GM23338 (cell line): ENCODE results near the gene SLC22A16. TPM values are rescaled to one million over a fixed set of nuclear protein-coding genes. Genes with fewer than 3 reads are reported as not detected.
"Not testable (repeated sequence)": the region's sequence is repeated elsewhere in the genome, so short reads cannot be mapped to it uniquely, and the experiment has no call there.

Experiments used
- ATAC-seq: fragments of 200-7000 bp; cut with Tn5 transposase; 3 replicates; pipeline ENCODE4 v1.9.1; 2020
- DNase-seq: peaks from one replicate; pipeline ENCODE4 v3.0.0-alpha.2; 2015; ENCODE audit warnings: low spot score
- H2AFZ ChIP-seq: fragments of 200-600 bp; sonication (generic); 2 replicates; pipeline ENCODE4 v1.8.0; 2016; ENCODE audit warnings: antibody characterized with exemption, mild to moderate bottlenecking, moderate library complexity
- H3F3A ChIP-seq: fragments of 200-600 bp; sonication (generic); replicated peaks from 2 replicates; pipeline ENCODE4 v1.8.0; 2017; ENCODE audit warnings: antibody characterized with exemption, mixed run types, low read depth
- H3K27ac ChIP-seq: fragments of 200-600 bp; sonication (generic); 2 replicates; pipeline ENCODE4 v1.6.1; 2016; ENCODE audit warnings: low read depth
- H3K27me3 ChIP-seq: fragments of 200-600 bp; sonication (generic); 2 replicates; pipeline ENCODE4 v1.8.0; 2016; ENCODE audit warnings: mild to moderate bottlenecking, mixed run types, moderate library complexity; ENCODE audit not compliant: insufficient read depth
- H3K36me3 ChIP-seq: fragments of 200-600 bp; sonication (generic); 2 replicates; pipeline ENCODE4 v1.8.0; 2016; ENCODE audit warnings: mild to moderate bottlenecking; ENCODE audit not compliant: insufficient read depth
- H3K4me1 ChIP-seq: fragments of 200-600 bp; sonication (generic); 2 replicates; pipeline ENCODE4 v1.8.0; 2016; ENCODE audit warnings: mild to moderate bottlenecking, moderate library complexity; ENCODE audit not compliant: insufficient read depth
- H3K4me2 ChIP-seq: fragments of 200-600 bp; sonication (generic); 2 replicates; pipeline ENCODE4 v1.7.1; 2017; ENCODE audit warnings: mixed run types
- H3K4me3 ChIP-seq: fragments of 200-600 bp; sonication (generic); 2 replicates; pipeline ENCODE4 v1.6.1; 2016; ENCODE audit warnings: mixed run types
- H3K79me2 ChIP-seq: fragments of 200-600 bp; sonication (generic); replicated peaks from 2 replicates; pipeline ENCODE4 v1.8.0; 2017; ENCODE audit warnings: mild to moderate bottlenecking; ENCODE audit not compliant: insufficient read depth
- H3K9me2 ChIP-seq: fragments of 200-600 bp; sonication (generic); 2 replicates; pipeline ENCODE4 v1.8.0; 2017; ENCODE audit not compliant: insufficient read depth
- H4K20me1 ChIP-seq: fragments of 200-600 bp; sonication (generic); replicated peaks from 2 replicates; pipeline ENCODE4 v1.8.0; 2017; ENCODE audit warnings: mild to moderate bottlenecking; ENCODE audit not compliant: insufficient read depth
- H3K27ac Mint-ChIP-seq: 2 replicates; pipeline ENCODE4 v1.8.0; 2020; ENCODE audit warnings: inconsistent platforms, mild to moderate bottlenecking, moderate library complexity, mixed read lengths
- H3K27me3 Mint-ChIP-seq: 3 replicates; pipeline ENCODE4 v1.8.0; 2022; ENCODE audit warnings: low read depth, mild to moderate bottlenecking, moderate library complexity, mixed read lengths, inconsistent platforms; ENCODE audit not compliant: insufficient read depth, poor library complexity
- H3K36me3 Mint-ChIP-seq: 3 replicates; pipeline ENCODE4 v1.8.0; 2021; ENCODE audit warnings: low read depth, mild to moderate bottlenecking, inconsistent platforms, moderate library complexity, mixed read lengths
- H3K4me1 Mint-ChIP-seq: 3 replicates; pipeline ENCODE4 v1.8.0; 2020; ENCODE audit warnings: mild to moderate bottlenecking, inconsistent platforms, mixed read lengths
- H3K4me3 Mint-ChIP-seq: 3 replicates; pipeline ENCODE4 v1.8.0; 2021; ENCODE audit warnings: moderate library complexity, mild to moderate bottlenecking, inconsistent platforms, mixed read lengths
- H3K9me3 Mint-ChIP-seq: 3 replicates; pipeline ENCODE4 v1.8.0; 2020; ENCODE audit warnings: moderate library complexity, mild to moderate bottlenecking, inconsistent platforms, mixed read lengths
- EZH2 ChIP-seq: fragments of 200-600 bp; sonication (generic); IDR thresholded peaks from one replicate; pipeline ENCODE4 v1.8.0; 2017; ENCODE audit warnings: antibody characterized with exemption, mild to moderate bottlenecking, low read depth; ENCODE audit not compliant: unreplicated experiment
- JUNB ChIP-seq: IDR thresholded peaks from one replicate; pipeline ENCODE4 v1.6.1; 2016; ENCODE audit warnings: antibody characterized with exemption; ENCODE audit not compliant: unreplicated experiment
- NANOG ChIP-seq: IDR thresholded peaks from 2 replicates; pipeline ENCODE4 v1.6.1; 2016; ENCODE audit warnings: antibody characterized with exemption, borderline replicate concordance
- POLR2AphosphoS5 ChIP-seq: IDR thresholded peaks from 2 replicates; pipeline ENCODE4 v1.6.1; 2016; ENCODE audit warnings: antibody characterized with exemption, low read depth
- STAT1 ChIP-seq: IDR thresholded peaks from one replicate; pipeline ENCODE4 v1.6.1; 2016; ENCODE audit warnings: antibody characterized with exemption; ENCODE audit not compliant: unreplicated experiment
- ZNF114 ChIP-seq: fragments of 250-450 bp; sonication (Bioruptor Pico); IDR thresholded peaks from 2 replicates; pipeline ENCODE4 v1.5.0; 2020; ENCODE audit warnings: mild to moderate bottlenecking, moderate library complexity
- polyA plus RNA-seq: library from polyadenylated mRNA; unstranded; fragments of >200 nt; fragmentation: Nextera tagmentation; extraction: Ambion mirVana; gene quantifications from 2 replicates; pipeline ENCODE4 v1.2.1, GENCODE V29; 2016
- total RNA-seq: library from RNA; depleted of rRNA; stranded (reverse); fragments of >200 nt; shearing (Covaris generic); gene quantifications from 2 replicates; pipeline ENCODE4 v1.2.3, GENCODE V29; 2014
- TF ChIP-seq, protein P1 (sequence below), 2 experiments: fragments of 200-600 bp in 1 of 2; sonication (generic) in 1 of 2; conservative IDR thresholded peaks; 2 replicates each; pipeline versions ENCODE4 v1.5.1 to v1.6.1; 2016 to 2017; ENCODE audit warnings: antibody characterized with exemption in 2 of 2, low read depth in 2 of 2, mild to moderate bottlenecking in 2 of 2, moderate library complexity in 1 of 2
- TF ChIP-seq, protein P2 (sequence below): IDR thresholded peaks from 2 replicates; pipeline ENCODE4 v1.6.1; 2016; ENCODE audit warnings: antibody characterized with exemption
- TF ChIP-seq, protein P3 (sequence below): IDR thresholded peaks from one replicate; pipeline ENCODE4 v1.6.1; 2018; ENCODE audit warnings: antibody characterized with exemption; ENCODE audit not compliant: unreplicated experiment

Gene SLC22A16
- total and polyA plus RNA-seq, 2 experiments from 2014 or later, result 0.37 to 0.42 TPM

DNA sequence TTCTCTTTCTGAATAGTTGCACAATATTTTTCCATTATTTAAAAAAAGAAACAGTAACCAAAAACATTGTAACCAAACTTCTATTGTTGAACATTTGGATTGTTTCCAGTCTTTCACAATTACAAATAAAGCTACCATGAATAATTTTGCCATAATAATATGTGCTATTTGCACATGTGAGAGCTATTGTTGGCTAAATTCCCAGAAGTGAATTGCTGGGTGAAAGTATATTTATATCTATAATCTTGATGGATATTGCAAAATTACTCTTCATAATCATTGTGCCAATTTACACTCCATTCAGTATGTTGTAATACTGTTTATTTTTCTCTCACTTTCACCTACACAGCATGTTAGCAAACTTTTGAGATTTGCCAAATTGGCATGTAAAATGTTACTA lies 36.6 kb upstream of the SLC22A16 start (continued):
- TF ChIP-seq, protein P1, sequence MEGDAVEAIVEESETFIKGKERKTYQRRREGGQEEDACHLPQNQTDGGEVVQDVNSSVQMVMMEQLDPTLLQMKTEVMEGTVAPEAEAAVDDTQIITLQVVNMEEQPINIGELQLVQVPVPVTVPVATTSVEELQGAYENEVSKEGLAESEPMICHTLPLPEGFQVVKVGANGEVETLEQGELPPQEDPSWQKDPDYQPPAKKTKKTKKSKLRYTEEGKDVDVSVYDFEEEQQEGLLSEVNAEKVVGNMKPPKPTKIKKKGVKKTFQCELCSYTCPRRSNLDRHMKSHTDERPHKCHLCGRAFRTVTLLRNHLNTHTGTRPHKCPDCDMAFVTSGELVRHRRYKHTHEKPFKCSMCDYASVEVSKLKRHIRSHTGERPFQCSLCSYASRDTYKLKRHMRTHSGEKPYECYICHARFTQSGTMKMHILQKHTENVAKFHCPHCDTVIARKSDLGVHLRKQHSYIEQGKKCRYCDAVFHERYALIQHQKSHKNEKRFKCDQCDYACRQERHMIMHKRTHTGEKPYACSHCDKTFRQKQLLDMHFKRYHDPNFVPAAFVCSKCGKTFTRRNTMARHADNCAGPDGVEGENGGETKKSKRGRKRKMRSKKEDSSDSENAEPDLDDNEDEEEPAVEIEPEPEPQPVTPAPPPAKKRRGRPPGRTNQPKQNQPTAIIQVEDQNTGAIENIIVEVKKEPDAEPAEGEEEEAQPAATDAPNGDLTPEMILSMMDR (conservative IDR thresholded peaks at IDR 0.05; ENCODE audit: low read depth in 2 of 2), result no peak
- TF ChIP-seq STAT1, result no peak
- no peak for TF ChIP-seq JUNB
- no peak for TF ChIP-seq ZNF114 (CRISPR knock-in tag)
- TF ChIP-seq, protein P2, sequence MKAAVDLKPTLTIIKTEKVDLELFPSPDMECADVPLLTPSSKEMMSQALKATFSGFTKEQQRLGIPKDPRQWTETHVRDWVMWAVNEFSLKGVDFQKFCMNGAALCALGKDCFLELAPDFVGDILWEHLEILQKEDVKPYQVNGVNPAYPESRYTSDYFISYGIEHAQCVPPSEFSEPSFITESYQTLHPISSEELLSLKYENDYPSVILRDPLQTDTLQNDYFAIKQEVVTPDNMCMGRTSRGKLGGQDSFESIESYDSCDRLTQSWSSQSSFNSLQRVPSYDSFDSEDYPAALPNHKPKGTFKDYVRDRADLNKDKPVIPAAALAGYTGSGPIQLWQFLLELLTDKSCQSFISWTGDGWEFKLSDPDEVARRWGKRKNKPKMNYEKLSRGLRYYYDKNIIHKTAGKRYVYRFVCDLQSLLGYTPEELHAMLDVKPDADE, result no peak
- no peak for TF ChIP-seq POLR2AphosphoS5
- no peak for TF ChIP-seq EZH2
- TF ChIP-seq NANOG, result no peak
- TF ChIP-seq, protein P3, sequence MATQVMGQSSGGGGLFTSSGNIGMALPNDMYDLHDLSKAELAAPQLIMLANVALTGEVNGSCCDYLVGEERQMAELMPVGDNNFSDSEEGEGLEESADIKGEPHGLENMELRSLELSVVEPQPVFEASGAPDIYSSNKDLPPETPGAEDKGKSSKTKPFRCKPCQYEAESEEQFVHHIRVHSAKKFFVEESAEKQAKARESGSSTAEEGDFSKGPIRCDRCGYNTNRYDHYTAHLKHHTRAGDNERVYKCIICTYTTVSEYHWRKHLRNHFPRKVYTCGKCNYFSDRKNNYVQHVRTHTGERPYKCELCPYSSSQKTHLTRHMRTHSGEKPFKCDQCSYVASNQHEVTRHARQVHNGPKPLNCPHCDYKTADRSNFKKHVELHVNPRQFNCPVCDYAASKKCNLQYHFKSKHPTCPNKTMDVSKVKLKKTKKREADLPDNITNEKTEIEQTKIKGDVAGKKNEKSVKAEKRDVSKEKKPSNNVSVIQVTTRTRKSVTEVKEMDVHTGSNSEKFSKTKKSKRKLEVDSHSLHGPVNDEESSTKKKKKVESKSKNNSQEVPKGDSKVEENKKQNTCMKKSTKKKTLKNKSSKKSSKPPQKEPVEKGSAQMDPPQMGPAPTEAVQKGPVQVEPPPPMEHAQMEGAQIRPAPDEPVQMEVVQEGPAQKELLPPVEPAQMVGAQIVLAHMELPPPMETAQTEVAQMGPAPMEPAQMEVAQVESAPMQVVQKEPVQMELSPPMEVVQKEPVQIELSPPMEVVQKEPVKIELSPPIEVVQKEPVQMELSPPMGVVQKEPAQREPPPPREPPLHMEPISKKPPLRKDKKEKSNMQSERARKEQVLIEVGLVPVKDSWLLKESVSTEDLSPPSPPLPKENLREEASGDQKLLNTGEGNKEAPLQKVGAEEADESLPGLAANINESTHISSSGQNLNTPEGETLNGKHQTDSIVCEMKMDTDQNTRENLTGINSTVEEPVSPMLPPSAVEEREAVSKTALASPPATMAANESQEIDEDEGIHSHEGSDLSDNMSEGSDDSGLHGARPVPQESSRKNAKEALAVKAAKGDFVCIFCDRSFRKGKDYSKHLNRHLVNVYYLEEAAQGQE, result no peak

DNA sequence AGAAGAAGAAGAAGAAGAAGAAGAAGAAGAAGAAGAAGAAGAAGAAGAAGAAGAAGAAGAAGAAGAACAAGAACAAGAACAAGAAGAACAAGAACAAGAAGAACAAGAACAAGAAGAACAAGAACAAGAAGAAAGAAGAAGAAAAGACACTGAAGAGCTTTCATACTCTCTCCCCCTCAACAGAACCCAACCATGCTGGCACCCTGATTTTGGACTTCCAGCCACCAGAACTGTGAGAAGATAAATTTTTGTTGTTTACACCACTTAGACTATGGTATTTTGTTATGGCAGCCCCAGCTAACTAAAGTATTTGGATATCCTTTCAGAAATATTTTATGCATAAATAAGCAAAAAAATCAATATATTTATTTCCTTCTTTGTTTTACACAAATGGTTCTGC lies 36.1 kb upstream of the SLC22A16 start:
- H3K4me1 Mint-ChIP-seq, result peaks cover 31% of the 10 kb centered on the region

More for the DNA sequence above, 36.1 kb upstream of the SLC22A16 start:
- H3K27ac ChIP-seq, H3K4me3 Mint-ChIP-seq, H3K4me3 ChIP-seq, DNase-seq, H4K20me1 ChIP-seq, H3K27me3 Mint-ChIP-seq, H3K27ac Mint-ChIP-seq, H3K36me3 ChIP-seq, H3K79me2 ChIP-seq, H2AFZ ChIP-seq, H3K27me3 ChIP-seq, H3K4me2 ChIP-seq, ATAC-seq, H3F3A ChIP-seq: not testable (repeated sequence)
- Histone ChIP-seq H3K4me1 (peaks cover 11% of the 10 kb centered on the region), H3K9me2 (peaks cover 15% of the 10 kb centered on the region)
- peaks cover 18% of the 10 kb centered on the region for H3K9me3 Mint-ChIP-seq
- peaks cover 15% of the 10 kb centered on the region for H3K36me3 Mint-ChIP-seq
